SW 1271 (cell line): ENCODE data around the gene ZFP36L1.

Experiments used
- DNase-seq, 2 experiments: peaks; one replicate each; lab custom pipeline; 2025; lab: John Stamatoyannopoulos, UW

ZFP36L1 gene

GRCh38 chr14:68762953-68763764 is 29.7 kb downstream of the ZFP36L1 start:
- no peak for DNase-seq

- no peak for DNase-seq
These were observed 31.5 kb downstream of the ZFP36L1 start for GRCh38 chr14:68761391-68761790.

- DNase-seq, result no peak
These were observed 32.1 kb downstream of the ZFP36L1 start for GRCh38 chr14:68760761-68761160.

- no peak for DNase-seq
These were observed 32.9 kb downstream of the ZFP36L1 start for GRCh38 chr14:68759937-68760336.

GRCh38 chr14:68759017-68759560 is 33.8 kb downstream of the ZFP36L1 start:
- DNase-seq, result no peak

GRCh38 chr14:68758301-68758700 is 34.6 kb downstream of the ZFP36L1 start:
- no peak for DNase-seq

GRCh38 chr14:68757618-68758081 is 35.2 kb downstream of the ZFP36L1 start:
- DNase-seq, result no peak

GRCh38 chr14:68756734-68757133 is 36.1 kb downstream of the ZFP36L1 start:
- DNase-seq, result no peak

- DNase-seq, result no peak
These were observed 36.8 kb downstream of the ZFP36L1 start for GRCh38 chr14:68756000-68756481.

GRCh38 chr14:68755016-68755353 is 37.9 kb downstream of the ZFP36L1 start:
- no peak for DNase-seq

- no peak for DNase-seq
These were observed 39.2 kb downstream of the ZFP36L1 start for GRCh38 chr14:68753690-68754089.

- DNase-seq, result no peak
These were observed 40.4 kb downstream of the ZFP36L1 start for GRCh38 chr14:68752271-68753006.

- DNase-seq, result no peak
These were observed 43.1 kb downstream of the ZFP36L1 start for GRCh38 chr14:68749487-68750475.

- DNase-seq, result no peak
These were observed 44.2 kb downstream of the ZFP36L1 start for GRCh38 chr14:68748691-68749090.

GRCh38 chr14:68748260-68748659 is 44.6 kb downstream of the ZFP36L1 start:
- no peak for DNase-seq

- no peak for DNase-seq
These were observed 45.5 kb downstream of the ZFP36L1 start for GRCh38 chr14:68747393-68747792.

GRCh38 chr14:68744613-68745012 is 48.3 kb downstream of the ZFP36L1 start:
- no peak for DNase-seq

- no peak for DNase-seq
These were observed 50.9 kb downstream of the ZFP36L1 start for GRCh38 chr14:68741839-68742470.

- no peak for DNase-seq
These were observed 51.4 kb downstream of the ZFP36L1 start for GRCh38 chr14:68741477-68741791.

- no peak for DNase-seq
These were observed 51.9 kb downstream of the ZFP36L1 start for GRCh38 chr14:68740788-68741476.

GRCh38 chr14:68739701-68740100 is 53.2 kb downstream of the ZFP36L1 start:
- no peak for DNase-seq
